GM12874 (cell line): ENCODE results near the gene SPINT3.

Experiments used
- TF ChIP-seq, protein P1 (sequence below): IDR thresholded peaks from 2 replicates; pipeline ENCODE4 v1.5.1; 2011; ENCODE audit warnings: low read depth, mild to moderate bottlenecking, control low read depth, low read length, moderate library complexity; ENCODE audit not compliant: insufficient read depth

SPINT3 gene

DNA sequence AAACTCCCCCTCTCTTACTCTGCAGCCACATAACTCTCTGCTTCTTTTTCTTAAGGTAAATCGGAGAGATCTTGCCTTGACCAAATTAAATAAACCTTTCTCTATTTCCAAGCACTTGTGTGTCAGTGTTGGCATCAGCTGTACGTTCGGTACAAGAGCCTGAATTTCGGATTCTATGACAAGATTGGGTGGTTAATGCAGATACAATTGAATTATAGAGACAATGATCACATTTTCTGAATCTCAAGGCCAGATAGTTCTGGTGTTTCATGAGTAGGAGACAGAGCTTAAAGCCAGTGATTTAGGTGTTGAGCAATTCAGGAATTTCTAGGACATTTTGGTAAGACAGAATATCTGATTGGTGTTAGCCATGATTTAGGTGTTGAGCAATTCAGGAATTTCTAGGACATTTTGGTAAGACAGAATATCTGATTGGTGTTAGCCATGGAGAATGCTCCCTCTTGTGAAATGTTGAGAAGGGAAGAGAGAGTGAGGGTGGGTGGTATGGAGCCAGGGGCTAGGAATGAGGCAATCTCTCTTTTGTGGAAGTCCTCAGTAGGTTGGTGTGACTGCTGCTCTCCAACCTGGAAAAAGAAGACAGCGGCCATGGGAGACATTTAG lies 5.1 kb downstream of the SPINT3 start:
- TF ChIP-seq, protein P1, sequence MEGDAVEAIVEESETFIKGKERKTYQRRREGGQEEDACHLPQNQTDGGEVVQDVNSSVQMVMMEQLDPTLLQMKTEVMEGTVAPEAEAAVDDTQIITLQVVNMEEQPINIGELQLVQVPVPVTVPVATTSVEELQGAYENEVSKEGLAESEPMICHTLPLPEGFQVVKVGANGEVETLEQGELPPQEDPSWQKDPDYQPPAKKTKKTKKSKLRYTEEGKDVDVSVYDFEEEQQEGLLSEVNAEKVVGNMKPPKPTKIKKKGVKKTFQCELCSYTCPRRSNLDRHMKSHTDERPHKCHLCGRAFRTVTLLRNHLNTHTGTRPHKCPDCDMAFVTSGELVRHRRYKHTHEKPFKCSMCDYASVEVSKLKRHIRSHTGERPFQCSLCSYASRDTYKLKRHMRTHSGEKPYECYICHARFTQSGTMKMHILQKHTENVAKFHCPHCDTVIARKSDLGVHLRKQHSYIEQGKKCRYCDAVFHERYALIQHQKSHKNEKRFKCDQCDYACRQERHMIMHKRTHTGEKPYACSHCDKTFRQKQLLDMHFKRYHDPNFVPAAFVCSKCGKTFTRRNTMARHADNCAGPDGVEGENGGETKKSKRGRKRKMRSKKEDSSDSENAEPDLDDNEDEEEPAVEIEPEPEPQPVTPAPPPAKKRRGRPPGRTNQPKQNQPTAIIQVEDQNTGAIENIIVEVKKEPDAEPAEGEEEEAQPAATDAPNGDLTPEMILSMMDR, result no peak

DNA sequence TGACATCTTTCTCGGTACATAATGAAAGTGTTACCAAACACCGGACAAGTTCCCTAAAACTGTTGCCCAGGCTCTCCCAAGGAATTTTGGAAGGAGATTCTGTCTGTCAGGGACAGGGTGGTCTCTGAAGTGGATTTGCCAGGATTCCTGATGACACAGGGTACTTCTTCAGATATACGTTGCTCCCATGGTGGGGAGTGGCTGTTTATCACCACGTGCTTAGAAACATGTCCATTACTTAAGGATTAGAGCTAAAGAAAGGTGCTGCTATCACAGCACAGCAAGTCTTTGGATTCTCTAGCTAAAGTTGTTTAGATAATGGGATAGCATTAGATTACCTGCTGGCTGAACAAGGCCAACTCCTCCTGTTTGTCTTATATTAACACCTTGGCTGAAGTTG lies 6.3 kb downstream of the SPINT3 start:
- TF ChIP-seq, protein P1, result no peak

DNA sequence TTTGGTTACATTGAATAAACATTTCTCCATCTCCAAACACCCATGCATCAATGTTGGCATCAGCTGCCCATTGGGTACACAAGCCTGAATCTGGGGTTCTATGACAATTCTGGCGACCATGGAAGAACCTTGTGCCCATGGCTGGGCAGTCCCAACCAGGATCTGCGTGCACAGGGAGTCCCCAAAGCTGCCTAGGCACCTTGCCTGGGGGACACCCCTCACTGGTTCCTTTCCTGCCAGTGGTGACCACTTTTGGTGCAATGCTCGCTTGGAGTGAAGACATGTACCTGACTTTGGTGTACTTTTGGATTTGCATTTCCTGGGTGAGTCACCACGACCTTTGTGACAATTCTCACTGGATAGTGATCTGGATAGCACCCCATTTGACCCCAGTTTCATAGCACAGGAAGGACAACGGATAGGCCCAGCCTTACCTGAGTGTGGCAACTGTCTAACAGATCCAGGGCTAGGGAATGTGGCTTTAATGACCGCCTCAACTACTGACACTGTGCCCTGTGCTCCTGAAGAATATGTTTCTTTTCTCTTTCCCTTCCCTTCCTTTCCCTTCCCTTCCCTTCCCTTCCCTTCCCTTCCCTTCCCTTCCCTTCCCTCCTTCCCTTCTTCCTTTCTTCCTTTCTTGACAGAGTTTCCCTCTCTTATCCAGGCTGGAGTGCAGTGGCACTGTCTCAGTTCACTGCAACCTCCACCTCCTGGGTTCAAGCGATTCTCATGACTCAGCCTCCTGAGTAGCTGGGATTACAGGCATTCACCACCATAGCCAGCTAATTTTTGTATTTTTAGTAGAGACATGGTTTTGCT lies 7.1 kb downstream of the SPINT3 start:
- TF ChIP-seq, protein P1, result no peak

DNA sequence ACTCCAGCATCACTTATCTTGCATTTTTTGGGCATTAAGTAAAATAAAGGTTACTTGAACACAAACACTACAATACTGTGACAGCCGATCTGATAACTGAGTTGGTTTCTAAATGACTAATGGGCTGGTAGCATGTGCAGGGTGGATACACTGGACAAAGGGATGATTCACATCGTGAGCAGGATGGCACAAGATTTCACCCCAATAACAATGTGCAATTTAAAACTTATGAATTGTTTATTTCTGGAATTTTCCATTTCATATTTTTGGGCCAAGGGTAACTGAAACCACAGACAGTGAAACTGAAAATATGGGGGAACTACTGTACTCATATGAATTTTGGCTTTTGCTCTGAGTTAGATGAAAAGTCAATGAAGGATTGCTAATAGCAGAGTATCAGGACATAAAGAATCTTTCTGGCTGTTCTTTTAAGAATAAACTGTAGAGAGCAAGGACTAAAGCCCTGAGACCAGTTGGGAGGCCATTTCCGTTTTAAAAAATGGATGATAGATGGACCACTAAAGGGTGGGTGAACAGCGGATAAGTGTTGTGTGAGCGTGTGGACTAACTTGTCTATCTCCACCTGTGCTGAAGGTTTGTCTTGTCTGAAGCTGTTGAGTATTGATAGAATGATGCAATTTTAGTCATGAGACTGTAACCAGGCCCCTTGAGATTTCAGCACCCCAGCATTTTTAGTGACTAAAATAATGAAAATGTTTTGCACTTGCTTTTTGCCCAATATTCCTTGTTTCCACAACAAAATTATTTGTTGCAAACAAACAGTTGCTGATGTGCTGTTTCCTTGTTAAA lies 8.2 kb downstream of the SPINT3 start:
- TF ChIP-seq, protein P1, result no peak

DNA sequence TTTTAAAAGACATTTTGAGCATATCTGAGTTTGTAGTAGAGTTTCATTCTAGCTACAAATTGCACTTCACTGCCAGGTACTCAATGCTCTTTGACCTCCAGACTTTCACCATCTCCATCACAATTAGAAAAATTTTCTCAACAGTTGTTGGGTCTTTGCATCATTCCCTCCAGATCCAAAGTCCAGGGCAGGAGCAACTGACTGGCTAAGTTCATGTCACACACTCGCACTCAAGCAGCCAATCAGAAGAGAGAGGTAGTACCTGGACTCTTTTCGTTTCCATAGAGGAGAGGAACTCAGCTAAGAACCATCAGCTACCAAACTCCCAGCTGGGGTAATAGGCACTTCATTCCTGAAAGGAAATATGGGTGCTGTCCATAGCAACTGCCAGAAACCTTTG lies 9.0 kb downstream of the SPINT3 start:
- TF ChIP-seq, protein P1, result no peak

DNA sequence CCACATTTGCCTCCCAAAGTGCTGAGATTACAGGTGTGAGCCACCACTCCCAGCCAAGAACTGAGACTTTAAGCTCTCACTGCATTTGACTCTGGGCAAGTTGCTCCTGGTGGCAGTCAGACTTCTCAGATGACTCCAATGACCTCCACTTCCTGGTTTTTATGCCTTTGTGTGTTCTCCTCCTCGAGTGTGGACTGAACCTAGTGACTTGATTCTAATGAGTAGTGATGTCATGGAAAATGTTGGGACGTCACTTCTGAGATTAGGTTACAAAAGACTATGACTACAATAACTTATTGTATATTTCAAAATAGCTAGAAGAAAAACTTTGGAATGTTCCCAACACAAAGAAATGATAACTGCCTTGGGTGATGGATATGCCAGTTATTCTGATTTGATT lies 12.0 kb downstream of the SPINT3 start:
- TF ChIP-seq, protein P1, result no peak

DNA sequence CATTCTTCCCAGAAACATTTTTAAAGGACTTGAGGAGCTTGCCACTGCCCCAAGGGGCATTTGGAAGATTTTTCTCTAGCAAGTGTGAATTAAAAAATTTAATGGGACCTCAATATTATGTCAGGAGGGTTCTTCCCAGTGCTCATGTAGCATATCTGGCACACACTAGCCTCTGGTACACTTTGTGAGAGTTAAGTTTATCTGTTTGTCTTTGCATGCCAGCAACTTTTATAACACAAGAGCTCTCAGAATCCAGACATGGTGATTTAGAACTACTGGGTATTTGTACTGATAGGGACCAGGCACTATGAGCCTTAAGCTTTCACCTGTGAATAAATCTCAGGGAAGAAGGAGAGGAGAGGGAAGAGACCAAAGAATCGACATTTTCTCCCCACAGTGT lies 12.9 kb downstream of the SPINT3 start:
- TF ChIP-seq, protein P1, result no peak
